WTC11 (cell line): ENCODE measurements around the gene TNFAIP3. TPM values are rescaled to one million over a fixed set of nuclear protein-coding genes. Genes with fewer than 3 reads are reported as not detected.

Source experiments
- ATAC-seq: fragments of 200-7000 bp; cut with Tn5 transposase; 2 replicates; pipeline ENCODE4 v1.10.0; 2021; ENCODE audit warnings: mild to moderate bottlenecking, moderate library complexity
- CTCF ChIA-PET: fragments of 300-600 bp; sonication (Branson Sonifier 250); formaldehyde crosslinking; loops from one replicate; lab custom pipeline; 2021; ENCODE audit warnings: antibody characterized with exemption; lab: Charles Lee
- POLR2A ChIA-PET: fragments of 350-600 bp; sonication (Branson Sonifier 250); formaldehyde crosslinking; loops from one replicate; lab custom pipeline; 2021; ENCODE audit warnings: antibody characterized with exemption; lab: Charles Lee
- DNase-seq: peaks from one replicate; pipeline ENCODE4 v3.0.0; 2021; ENCODE audit warnings: low spot score
- H3K27ac Mint-ChIP-seq: 2 replicates; pipeline ENCODE4 v1.8.0; 2021; ENCODE audit warnings: mixed read lengths
- H3K27me3 Mint-ChIP-seq: 2 replicates; pipeline ENCODE4 v1.8.0; 2021; ENCODE audit warnings: low read depth, mild to moderate bottlenecking, moderate library complexity, mixed read lengths
- H3K36me3 Mint-ChIP-seq: 2 replicates; pipeline ENCODE4 v1.8.0; 2021; ENCODE audit warnings: mixed read lengths
- H3K4me1 Mint-ChIP-seq: 2 replicates; pipeline ENCODE4 v1.8.0; 2022; ENCODE audit warnings: mixed read lengths
- H3K4me3 Mint-ChIP-seq: 2 replicates; pipeline ENCODE4 v1.8.0; 2021; ENCODE audit warnings: mild to moderate bottlenecking, moderate library complexity, mixed read lengths
- H3K9me3 Mint-ChIP-seq: 2 replicates; pipeline ENCODE4 v1.8.0; 2021; ENCODE audit warnings: mixed read lengths
- AR ChIP-seq: fragments of 250-450 bp; sonication (Bioruptor Pico); IDR thresholded peaks from 2 replicates; pipeline ENCODE4 v1.9.0; 2021; ENCODE audit warnings: mild to moderate bottlenecking
- ARID4B ChIP-seq: sonication (generic); formaldehyde crosslinking; IDR thresholded peaks from 2 replicates; pipeline ENCODE4 v1.8.0; 2023; ENCODE audit warnings: missing genetic modification reagents, mild to moderate bottlenecking, borderline replicate concordance
- ATF1 ChIP-seq: sonication (generic); formaldehyde crosslinking; IDR thresholded peaks from 2 replicates; pipeline ENCODE4 v1.8.1; 2023; ENCODE audit warnings: mild to moderate bottlenecking, moderate library complexity, missing genetic modification reagents
- ATF2 ChIP-seq: sonication (generic); formaldehyde crosslinking; IDR thresholded peaks from 2 replicates; pipeline ENCODE4 v1.8.1; 2022; ENCODE audit warnings: low read depth, missing genetic modification reagents, borderline replicate concordance
- E2F5 ChIP-seq: sonication (generic); formaldehyde crosslinking; IDR thresholded peaks from 2 replicates; pipeline ENCODE4 v1.8.1; 2022; ENCODE audit warnings: mild to moderate bottlenecking, moderate library complexity, missing genetic modification reagents
- ESRRA ChIP-seq: sonication (generic); formaldehyde crosslinking; IDR thresholded peaks from 2 replicates; pipeline ENCODE4 v1.8.1; 2022; ENCODE audit warnings: mild to moderate bottlenecking, missing genetic modification reagents, borderline replicate concordance
- GRHL2 ChIP-seq: fragments of 250-450 bp; sonication (Bioruptor Pico); IDR thresholded peaks from 2 replicates; pipeline ENCODE4 v1.8.0; 2022; ENCODE audit warnings: mild to moderate bottlenecking, moderate library complexity; ENCODE audit not compliant: insufficient replicate concordance, severe bottlenecking
- HMGXB4 ChIP-seq: sonication (generic); formaldehyde crosslinking; IDR thresholded peaks from 2 replicates; pipeline ENCODE4 v1.8.1; 2023; ENCODE audit warnings: mild to moderate bottlenecking, moderate library complexity, missing genetic modification reagents
- JUN ChIP-seq: sonication (generic); formaldehyde crosslinking; IDR thresholded peaks from 2 replicates; pipeline ENCODE4 v1.8.0; 2023; ENCODE audit warnings: mild to moderate bottlenecking, missing genetic modification reagents
- NFATC4 ChIP-seq: fragments of 250-450 bp; sonication (Bioruptor Pico); IDR thresholded peaks from 2 replicates; pipeline ENCODE4 v1.9.0; 2021; ENCODE audit warnings: mild to moderate bottlenecking
- NR3C1 ChIP-seq: sonication (generic); formaldehyde crosslinking; conservative IDR thresholded peaks from 2 replicates; pipeline ENCODE4 v1.8.1; 2023; ENCODE audit warnings: low read depth, mild to moderate bottlenecking, missing genetic modification reagents
- PREB ChIP-seq: sonication (generic); formaldehyde crosslinking; IDR thresholded peaks from 2 replicates; pipeline ENCODE4 v1.8.1; 2022; ENCODE audit warnings: mild to moderate bottlenecking, missing genetic modification reagents, moderate library complexity, borderline replicate concordance
- RELA ChIP-seq: sonication (generic); formaldehyde crosslinking; IDR thresholded peaks from 2 replicates; pipeline ENCODE4 v1.8.1; 2022; ENCODE audit warnings: missing genetic modification reagents, mild to moderate bottlenecking, borderline replicate concordance
- TCF7 ChIP-seq: sonication (generic); formaldehyde crosslinking; IDR thresholded peaks from 2 replicates; pipeline ENCODE4 v1.8.0; 2022; ENCODE audit warnings: mild to moderate bottlenecking, low read depth, missing genetic modification reagents, moderate library complexity
- USF1 ChIP-seq: sonication (generic); formaldehyde crosslinking; IDR thresholded peaks from 2 replicates; pipeline ENCODE4 v1.8.0; 2022; ENCODE audit warnings: mild to moderate bottlenecking, missing genetic modification reagents
- USF2 ChIP-seq: sonication (generic); formaldehyde crosslinking; IDR thresholded peaks from 2 replicates; pipeline ENCODE4 v1.8.1; 2023; ENCODE audit warnings: mild to moderate bottlenecking, missing genetic modification reagents, moderate library complexity
- ZMAT4 ChIP-seq: fragments of 250-450 bp; sonication (Bioruptor Pico); IDR thresholded peaks from 2 replicates; pipeline ENCODE4 v1.9.0; 2021; ENCODE audit warnings: mild to moderate bottlenecking
- ZNF232 ChIP-seq: sonication (generic); formaldehyde crosslinking; IDR thresholded peaks from 2 replicates; pipeline ENCODE4 v1.8.0; 2022; ENCODE audit warnings: mild to moderate bottlenecking, missing genetic modification reagents
- ZNF512 ChIP-seq: sonication (generic); formaldehyde crosslinking; IDR thresholded peaks from 2 replicates; pipeline ENCODE4 v1.8.1; 2022; ENCODE audit warnings: missing genetic modification reagents, borderline replicate concordance
- total RNA-seq: library from RNA; stranded (reverse); gene quantifications from 3 replicates; pipeline ENCODE4 v1.2.3, GENCODE V29; 2021

Gene TNFAIP3
- total RNA-seq, 1 experiment from 2014 or later, result 4.2 TPM

GRCh38 chr6:137823826-137824555 is 43.1 kb upstream of the TNFAIP3 start (continued):
- TF ChIP-seq ARID4B (CRISPR knock-in tag) (no peak), NR3C1 (CRISPR knock-in tag) (no peak), ESRRA (no peak), ZNF512 (no peak), ATF2 (CRISPR knock-in tag) (no peak), HMGXB4 (CRISPR knock-in tag) (no peak), NFATC4 (no peak), ZNF232 (no peak), ATF1 (no peak), GRHL2 (CRISPR knock-in tag) (no peak), E2F5 (CRISPR knock-in tag) (no peak)
- TF ChIP-seq, all 79 proteins: peak for 0

GRCh38 chr6:137824556-137824879 is 42.5 kb upstream of the TNFAIP3 start:
- POLR2A ChIA-PET, result no interaction called here
- Mint-ChIP-seq H3K4me3 (no peak overlapping the region), H3K27me3 (no peaks in the 10 kb centered on the region), H3K9me3 (no peaks in the 10 kb centered on the region), H3K4me1 (no peaks in the 10 kb centered on the region), H3K27ac (no peak overlapping the region), H3K36me3 (no peaks in the 10 kb centered on the region)
- ATAC-seq (no peak), DNase-seq (no peak)
- CTCF ChIA-PET, result interaction anchor here (1.2 kb wide), 1 partner anchor 25 kb away, joined by 5 read pairs; no protein-coding TSS in a partner anchor
- no peak for TF ChIP-seq USF1 (CRISPR knock-in tag)
- no peak for TF ChIP-seq ZMAT4
- TF ChIP-seq PREB, result no peak
- TF ChIP-seq AR (CRISPR knock-in tag), result no peak
- TF ChIP-seq JUN (CRISPR knock-in tag), result no peak
- no peak for TF ChIP-seq USF2 (CRISPR knock-in tag)
- TF ChIP-seq TCF7 (CRISPR knock-in tag), result no peak
- no peak for TF ChIP-seq RELA
